ENCODE data around the gene ARSK. TPM values are rescaled to one million over a fixed set of nuclear protein-coding genes. Genes with fewer than 3 reads are reported as not detected.

The ARSK gene, protein sequence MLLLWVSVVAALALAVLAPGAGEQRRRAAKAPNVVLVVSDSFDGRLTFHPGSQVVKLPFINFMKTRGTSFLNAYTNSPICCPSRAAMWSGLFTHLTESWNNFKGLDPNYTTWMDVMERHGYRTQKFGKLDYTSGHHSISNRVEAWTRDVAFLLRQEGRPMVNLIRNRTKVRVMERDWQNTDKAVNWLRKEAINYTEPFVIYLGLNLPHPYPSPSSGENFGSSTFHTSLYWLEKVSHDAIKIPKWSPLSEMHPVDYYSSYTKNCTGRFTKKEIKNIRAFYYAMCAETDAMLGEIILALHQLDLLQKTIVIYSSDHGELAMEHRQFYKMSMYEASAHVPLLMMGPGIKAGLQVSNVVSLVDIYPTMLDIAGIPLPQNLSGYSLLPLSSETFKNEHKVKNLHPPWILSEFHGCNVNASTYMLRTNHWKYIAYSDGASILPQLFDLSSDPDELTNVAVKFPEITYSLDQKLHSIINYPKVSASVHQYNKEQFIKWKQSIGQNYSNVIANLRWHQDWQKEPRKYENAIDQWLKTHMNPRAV
- 8.1 TPM for polyA plus RNA-seq (2013, experiment 1 of 2; ENCODE audit: insufficient read length)
- 8.0 TPM for polyA plus RNA-seq (2013, experiment 2 of 2; ENCODE audit: insufficient read length)

DNA sequence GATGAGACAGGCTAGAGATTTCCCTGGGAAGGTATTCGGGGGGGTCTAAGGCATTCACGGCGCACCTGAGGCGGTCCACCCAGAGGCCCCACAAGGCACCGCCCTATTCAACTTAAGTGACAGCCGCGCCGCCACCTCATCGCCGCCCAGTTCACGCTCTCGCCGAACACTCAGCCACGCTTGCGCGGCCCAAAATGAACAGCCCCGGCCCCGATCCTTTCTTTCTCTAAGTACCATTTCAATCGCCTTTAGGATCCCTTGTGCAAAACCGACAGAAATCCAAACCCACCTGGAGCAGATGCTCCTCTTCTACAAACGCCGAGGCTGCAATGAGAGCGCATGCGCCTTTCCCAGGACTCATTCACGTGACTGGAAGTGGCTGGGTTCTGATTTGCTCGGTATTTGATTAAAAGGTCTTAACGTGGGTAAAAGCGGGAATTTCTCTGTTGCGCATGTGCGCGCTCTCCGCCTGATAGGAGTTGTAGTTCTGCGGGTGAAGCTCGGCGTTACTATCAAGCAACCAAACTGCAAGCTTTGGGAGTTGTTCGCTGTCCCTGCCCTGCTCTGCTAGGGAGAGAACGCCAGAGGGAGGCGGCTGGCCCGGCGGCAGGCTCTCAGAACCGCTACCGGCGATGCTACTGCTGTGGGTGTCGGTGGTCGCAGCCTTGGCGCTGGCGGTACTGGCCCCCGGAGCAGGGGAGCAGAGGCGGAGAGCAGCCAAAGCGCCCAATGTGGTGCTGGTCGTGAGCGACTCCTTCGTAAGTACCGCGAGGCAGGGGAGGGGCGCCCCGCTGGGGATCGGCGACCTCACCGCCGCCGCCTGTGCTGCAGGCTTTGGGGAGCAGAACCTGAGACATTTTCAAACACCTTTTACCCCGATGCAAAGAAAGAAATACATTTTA is at the start of gene ARSK, which contains the start of gene SKIC3:
ARSK (plus strand) TSS at position 455 of the 902 bp plus-strand sequence; CDS start at position 633, 178 bp downstream.
SKIC3 (minus strand) TSS at position 331 of the 902 bp plus-strand sequence. CDS start 7,827 bp downstream, outside the sequence.
- DNase-seq: peak; percentile 99

DNA sequence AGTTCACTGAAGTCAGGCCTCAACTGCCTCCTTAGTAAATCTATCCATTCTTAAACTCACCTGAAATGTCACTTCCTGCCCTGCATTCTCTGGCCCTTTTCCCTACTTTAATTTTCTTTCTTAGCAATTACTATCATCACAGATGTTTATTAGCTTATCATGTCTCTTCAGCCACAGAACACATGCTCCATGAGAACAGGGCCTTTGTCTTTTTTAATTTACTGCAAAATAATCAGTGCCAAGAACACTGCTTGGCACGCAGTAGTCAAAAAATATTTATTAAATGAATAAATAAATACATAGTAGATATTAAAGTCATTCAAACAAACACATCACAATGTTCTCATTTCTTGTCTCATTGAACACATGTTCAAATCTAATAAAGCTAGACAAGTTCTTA is 46.4 kb upstream of the ARSK start:
- no peak for DNase-seq

DNA sequence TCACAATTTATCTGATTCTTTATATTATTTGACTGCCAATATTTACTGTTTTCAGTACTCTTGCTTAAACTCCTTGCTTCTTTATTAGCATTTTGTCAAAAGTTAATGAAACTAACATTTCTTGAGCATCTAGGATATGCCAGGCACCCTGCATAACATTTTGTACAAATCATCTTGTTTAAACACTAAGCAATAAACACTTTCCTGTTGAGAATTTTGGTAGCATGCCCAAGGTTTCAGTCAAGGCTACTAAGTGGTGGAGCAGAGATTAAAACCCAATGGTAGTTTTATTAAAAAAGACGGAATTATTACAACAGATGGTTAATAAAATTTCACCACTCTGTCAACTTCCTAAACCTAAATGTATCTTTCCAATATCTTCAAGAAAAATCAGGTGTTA is 43.3 kb upstream of the ARSK start:
- DNase-seq: no peak

- no peak for DNase-seq
These were observed 36.5 kb upstream of the ARSK start for GRCh38 chr5:95518417-95518816.

DNA sequence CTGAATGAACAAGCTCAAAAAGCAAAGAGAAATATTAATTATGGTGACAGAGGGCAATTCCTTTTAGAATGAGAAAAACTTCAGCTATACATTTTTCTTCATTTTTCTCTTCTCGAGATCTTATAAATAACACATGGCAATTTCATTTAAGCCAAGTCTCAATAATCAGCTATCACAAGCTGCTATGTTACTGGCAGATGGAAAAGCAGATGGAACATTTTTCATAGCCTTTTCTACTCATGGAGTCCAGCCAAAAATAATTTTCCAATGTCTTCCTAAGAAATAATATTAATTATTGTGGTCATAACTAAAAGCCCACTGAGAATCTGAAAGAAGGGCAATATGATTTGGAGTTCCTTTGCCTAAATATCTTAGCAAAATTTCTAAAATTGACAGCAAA is 35.8 kb upstream of the ARSK start:
- no peak for DNase-seq

GRCh38 chr5:95519681-95520080 is 35.2 kb upstream of the ARSK start:
- DNase-seq: no peak

DNA sequence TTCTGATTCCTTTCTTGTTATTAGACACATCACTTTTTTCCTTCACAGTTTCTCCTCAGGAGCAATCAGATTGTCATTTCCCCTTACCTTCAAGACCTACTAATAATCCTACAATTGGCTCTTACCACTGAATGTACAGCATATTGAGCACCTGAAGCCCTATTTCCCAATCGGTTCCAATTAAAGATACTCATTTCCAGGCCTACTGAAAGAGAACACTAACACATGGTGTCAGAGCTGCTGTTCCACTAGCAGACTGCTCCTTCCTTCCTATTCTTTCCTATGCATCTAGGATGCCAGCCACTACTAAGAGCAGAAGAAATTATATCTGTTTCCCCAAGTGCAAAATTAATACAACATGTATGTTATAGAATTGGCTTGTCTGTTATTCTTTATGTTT is 34.7 kb upstream of the ARSK start:
- DNase-seq: no peak

GRCh38 chr5:95524423-95524822 is 30.5 kb upstream of the ARSK start:
- no peak for DNase-seq

DNA sequence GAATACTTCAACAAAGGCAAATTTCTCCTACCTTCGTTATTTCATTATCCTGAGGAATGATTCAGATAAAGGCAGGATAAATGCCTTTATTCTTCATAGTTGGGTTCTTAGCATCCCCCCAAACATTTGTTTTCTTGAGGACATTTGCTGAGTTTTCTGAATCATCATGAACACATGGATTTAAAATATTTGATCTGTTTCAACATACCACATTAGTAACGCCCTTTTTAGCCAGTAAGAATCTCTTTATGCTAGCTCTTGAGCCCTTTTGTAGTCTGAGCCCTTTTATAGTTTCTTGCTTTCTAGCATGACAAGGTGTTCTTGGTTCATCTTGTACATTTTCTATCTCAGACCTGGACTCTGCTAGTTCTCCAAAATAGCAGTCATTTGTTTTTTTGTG is 28.0 kb upstream of the ARSK start:
- DNase-seq: peak; percentile 15

- DNase-seq: no peak
These were observed 26.3 kb upstream of the ARSK start for GRCh38 chr5:95528565-95528964.

GRCh38 chr5:95530416-95530815 is 24.5 kb upstream of the ARSK start:
- peak; percentile 70 for DNase-seq

GRCh38 chr5:95531491-95531890 is 23.4 kb upstream of the ARSK start:
- no peak for DNase-seq

DNA sequence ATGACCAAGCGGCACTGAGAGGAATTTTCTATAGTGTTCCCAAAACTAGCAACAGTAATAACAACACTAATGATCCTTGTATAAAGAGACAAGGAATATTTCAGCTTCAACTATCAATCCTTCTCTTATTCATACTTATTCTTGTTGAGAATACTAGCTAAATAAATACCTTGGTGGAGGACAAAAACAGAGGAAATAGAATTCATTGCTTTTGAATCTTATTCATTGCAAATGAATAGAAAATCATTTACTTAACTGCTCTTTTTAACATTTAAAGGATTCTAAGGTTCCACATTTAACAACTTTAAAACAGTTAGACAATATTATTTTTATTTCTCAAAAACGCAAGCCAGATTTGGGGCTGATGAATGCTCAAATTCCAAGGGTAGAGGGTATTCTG is 22.5 kb upstream of the ARSK start:
- DNase-seq: no peak

GRCh38 chr5:95533106-95533505 is 21.8 kb upstream of the ARSK start:
- peak; percentile 24 for DNase-seq

- no peak for DNase-seq
These were observed 21.1 kb upstream of the ARSK start for GRCh38 chr5:95533761-95534160.

DNA sequence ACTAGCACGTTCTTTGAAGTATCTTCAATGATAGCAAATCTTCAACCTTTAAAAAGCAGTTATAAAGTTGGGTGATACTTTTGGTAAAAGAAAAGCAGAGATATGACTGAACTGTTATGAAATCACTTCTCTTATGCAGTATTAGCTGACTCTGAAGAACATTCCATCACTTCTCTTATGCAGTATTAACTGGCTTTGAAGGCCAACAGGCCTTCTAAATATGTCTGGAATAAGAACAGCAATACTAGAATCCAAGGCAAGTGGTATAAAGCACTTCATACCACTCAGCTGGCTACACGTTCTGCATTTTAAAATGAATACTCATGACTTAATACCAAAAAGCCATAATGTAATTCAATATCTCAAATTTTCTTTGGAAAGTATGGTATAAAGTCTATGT is 17.4 kb upstream of the ARSK start:
- no peak for DNase-seq

DNA sequence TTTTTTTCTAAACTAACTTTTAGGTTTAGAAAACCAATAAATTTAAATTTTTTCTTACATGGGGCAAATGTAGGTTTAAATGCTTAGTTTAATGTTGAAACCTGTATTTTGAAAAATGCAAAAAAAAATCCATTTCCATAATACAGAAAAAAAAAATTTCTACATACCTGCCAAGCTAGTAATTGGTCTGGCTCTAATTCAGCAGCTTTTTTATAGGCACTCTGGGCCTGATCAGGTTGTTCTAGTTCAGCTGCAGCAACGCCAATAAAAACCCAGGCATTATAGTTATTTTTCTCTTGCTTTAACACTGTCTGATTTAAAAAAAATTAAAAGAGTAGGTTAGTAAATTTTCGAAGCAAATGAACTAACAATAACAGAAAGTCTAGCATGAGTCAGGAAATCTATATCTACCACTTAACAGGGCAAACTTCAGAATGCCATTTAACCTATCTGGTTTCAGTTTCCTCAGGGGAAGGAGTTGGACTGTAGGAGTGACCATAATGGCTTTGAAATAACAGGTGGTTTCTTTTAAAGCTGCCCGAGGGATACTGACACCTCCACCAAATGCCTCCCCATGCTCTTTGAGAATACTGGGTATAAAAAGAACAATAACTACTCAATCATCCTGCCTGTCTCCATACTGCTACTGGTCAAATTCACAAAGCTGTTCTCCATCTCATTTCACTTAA is 11.7 kb upstream of the ARSK start:
- no peak for DNase-seq

GRCh38 chr5:95549030-95549429 is 5.9 kb upstream of the ARSK start:
- no peak for DNase-seq

- DNase-seq: no peak
These were observed 612 bp upstream of the ARSK start for GRCh38 chr5:95554331-95554646.

GRCh38 chr5:95555553-95555952 is 652 bp downstream of the ARSK start:
- DNase-seq: no peak

- DNase-seq: no peak
These were observed 2.9 kb downstream of the ARSK start for GRCh38 chr5:95557841-95558240.

GRCh38 chr5:95562282-95562681 is 7.4 kb downstream of the ARSK start:
- no peak for DNase-seq

DNA sequence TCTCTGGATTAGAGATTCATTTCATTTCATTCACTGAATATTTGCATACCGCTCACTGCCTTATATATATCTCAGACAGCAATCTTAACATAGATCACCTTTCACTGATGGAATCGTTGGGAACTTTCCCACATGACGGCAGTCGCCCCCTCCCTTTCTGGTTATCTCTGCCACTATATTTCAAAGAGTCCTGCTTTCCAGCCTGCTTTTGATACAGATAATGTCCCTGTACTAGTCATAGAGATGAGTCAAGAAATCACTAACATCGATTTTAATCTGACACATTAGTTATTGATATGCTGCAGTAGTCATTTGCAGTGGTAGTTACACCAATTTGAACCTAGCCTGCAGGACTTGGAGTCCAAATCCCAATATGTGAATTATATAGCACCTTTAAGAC is 8.5 kb downstream of the ARSK start:
- DNase-seq: no peak
